ENCODE results near the gene FUT8.

The FUT8 gene

DNA sequence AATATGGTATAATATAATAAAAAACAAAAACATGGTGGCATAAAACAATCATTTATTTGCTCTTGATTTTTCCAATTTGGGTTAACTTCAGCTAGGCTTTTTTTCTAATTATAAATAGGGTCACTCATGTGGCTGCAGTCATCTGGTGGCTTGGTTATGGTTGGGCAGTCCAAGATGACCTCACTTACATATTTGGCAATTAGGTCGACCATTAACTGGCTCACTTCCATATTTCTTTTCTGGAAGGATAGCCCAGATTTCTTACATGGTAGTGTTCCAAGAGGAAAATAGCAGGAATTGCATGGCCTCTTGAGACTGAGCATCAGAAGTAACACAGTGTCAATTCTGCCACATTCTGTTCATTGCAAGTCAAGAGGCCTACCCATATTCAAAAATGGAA, 153.4 kb downstream of the FUT8 start:
- TF ChIP-seq, protein P1, sequence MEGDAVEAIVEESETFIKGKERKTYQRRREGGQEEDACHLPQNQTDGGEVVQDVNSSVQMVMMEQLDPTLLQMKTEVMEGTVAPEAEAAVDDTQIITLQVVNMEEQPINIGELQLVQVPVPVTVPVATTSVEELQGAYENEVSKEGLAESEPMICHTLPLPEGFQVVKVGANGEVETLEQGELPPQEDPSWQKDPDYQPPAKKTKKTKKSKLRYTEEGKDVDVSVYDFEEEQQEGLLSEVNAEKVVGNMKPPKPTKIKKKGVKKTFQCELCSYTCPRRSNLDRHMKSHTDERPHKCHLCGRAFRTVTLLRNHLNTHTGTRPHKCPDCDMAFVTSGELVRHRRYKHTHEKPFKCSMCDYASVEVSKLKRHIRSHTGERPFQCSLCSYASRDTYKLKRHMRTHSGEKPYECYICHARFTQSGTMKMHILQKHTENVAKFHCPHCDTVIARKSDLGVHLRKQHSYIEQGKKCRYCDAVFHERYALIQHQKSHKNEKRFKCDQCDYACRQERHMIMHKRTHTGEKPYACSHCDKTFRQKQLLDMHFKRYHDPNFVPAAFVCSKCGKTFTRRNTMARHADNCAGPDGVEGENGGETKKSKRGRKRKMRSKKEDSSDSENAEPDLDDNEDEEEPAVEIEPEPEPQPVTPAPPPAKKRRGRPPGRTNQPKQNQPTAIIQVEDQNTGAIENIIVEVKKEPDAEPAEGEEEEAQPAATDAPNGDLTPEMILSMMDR (IDR thresholded peaks at IDR 0.05): no peak
- Histone ChIP-seq H3K27ac (no peak overlapping the region), H3K4me3 (no peak overlapping the region)
- DNase-seq (ENCODE audit: low spot score): no peak

DNA sequence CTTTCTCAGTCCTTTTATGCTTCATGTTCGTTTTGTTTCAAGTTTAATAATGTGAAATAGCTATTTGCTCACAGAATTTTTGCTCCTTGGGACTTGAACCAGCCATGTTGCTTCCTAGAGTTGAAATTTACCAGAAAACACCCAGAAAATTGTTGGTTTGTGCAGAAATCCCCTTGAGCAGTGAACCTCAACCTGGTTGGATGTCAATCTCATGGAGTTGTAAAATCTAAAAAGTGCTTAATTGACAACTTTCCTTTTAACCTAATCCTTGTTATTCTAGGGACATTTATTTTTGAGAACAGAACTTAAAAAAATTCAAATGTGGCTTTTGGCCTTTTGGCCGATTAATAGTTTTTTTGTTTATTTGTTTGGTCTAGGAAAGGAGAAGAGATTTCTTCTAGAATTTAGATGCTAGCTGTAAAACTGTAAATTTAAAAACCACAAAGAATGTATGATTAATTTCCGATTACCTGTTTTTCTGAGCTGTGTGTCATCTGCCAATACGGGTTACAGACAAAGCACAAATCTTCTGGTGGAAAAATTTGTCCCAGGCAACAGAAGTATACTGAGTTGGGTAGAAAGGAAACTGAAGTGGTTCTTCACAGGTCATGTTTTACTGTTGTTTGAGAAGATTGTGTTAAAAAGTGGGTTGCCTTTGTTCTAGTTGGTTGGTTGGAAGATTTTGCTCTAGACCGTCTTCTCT, 154.4 kb downstream of the FUT8 start:
- TF ChIP-seq, protein P1 (IDR thresholded peaks at IDR 0.05): no peak
- DNase-seq (ENCODE audit: low spot score): no peak
- no peak overlapping the region for H3K4me3 ChIP-seq
- H3K27ac ChIP-seq: no peak overlapping the region

- Histone ChIP-seq H3K27ac (no peak overlapping the region), H3K4me3 (no peak overlapping the region)
- no peak for DNase-seq (ENCODE audit: low spot score)
- TF ChIP-seq, protein P1 (IDR thresholded peaks at IDR 0.05): no peak
Observed at GRCh38 chr14:65574611-65575010, 162.1 kb downstream of the FUT8 start.

DNA sequence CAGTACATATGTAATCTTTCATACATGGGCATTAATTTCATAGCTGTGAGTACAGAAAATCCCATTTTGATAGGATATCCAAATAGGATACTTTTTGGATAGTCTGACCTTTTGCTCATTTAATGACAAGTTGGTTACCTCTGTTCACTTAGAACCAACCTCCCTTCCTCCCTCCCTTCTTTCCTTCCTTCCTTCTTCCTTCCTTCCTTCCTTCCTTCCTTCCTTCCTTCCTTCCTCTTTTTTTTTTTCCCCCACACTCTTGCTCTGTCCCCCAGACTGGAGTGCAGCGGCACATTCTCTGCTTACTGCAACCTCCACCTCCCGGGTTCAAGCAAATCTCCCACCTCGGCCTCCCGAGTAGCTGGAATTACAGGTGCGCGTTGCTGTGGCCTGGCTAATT, 162.9 kb downstream of the FUT8 start:
- DNase-seq (ENCODE audit: low spot score): no peak
- Histone ChIP-seq H3K27ac (no peak overlapping the region), H3K4me3 (no peak overlapping the region)
- TF ChIP-seq, protein P1 (IDR thresholded peaks at IDR 0.05): no peak

DNA sequence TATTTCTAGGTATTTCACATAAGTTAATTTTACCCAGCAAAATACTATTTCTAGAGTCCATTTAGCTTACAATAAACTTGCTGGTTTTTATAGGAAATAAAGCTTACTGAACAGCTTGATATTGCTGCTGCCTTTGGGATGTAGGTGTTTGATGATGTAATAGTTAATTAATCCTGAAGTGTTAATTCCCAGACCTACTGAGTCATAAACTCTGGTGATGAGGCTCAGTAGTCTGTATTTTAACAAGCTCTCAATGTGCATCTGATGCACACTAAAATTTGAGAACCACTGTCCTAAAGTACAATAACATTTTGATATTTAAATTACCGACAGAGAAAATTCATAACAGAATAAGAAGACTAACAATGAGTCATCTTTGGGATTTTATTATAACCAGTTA, 168.4 kb downstream of the FUT8 start:
- H3K27ac ChIP-seq: no peak overlapping the region
- TF ChIP-seq, protein P1 (IDR thresholded peaks at IDR 0.05): no peak
- no peak overlapping the region for H3K4me3 ChIP-seq
- no peak for DNase-seq (ENCODE audit: low spot score)

- Histone ChIP-seq H3K27ac (no peak overlapping the region), H3K4me3 (no peak overlapping the region)
- TF ChIP-seq, protein P1 (IDR thresholded peaks at IDR 0.05): no peak
- no peak for DNase-seq (ENCODE audit: low spot score)
Observed at GRCh38 chr14:65581378-65581777, 168.8 kb downstream of the FUT8 start.

- TF ChIP-seq, protein P1 (IDR thresholded peaks at IDR 0.05): no peak
- Histone ChIP-seq H3K27ac (no peak overlapping the region), H3K4me3 (no peak overlapping the region)
- DNase-seq (ENCODE audit: low spot score): no peak
Observed at GRCh38 chr14:65581799-65582198, 169.3 kb downstream of the FUT8 start.
